ENCODE results near the gene CAPN14. TPM values are rescaled to one million over a fixed set of nuclear protein-coding genes. Genes with fewer than 3 reads are reported as not detected.

CAPN14 gene
- total RNA-seq, 4 donors from 2014 or later = 124 to 316 (median 198) TPM

GRCh38 chr2:31238906-31239592 lies 21.7 kb upstream of the CAPN14 start:
- 58 to 96% methylated on average over 4 of the region's 13 CpGs for WGBS, 2 donors
- intact Hi-C loops (cut with DNase I) = no loop called here
- Histone ChIP-seq H3K27me3 (no peaks in the 10 kb centered on the region), H3K4me3 (no peak overlapping the region), H3K27ac (peak overlapping the region; percentile 34 to 77 (median 72)), H3K4me1 (peaks cover 17 to 73% (median 44%) of the 10 kb centered on the region in 3 donors), H3K36me3 (peaks cover 0 to 12% (median 0%) of the 10 kb centered on the region in 3 donors), H3K9me3 (no peaks in the 10 kb centered on the region)
- DNase-seq = no peak
- TF ChIP-seq POLR2A (IDR thresholded peaks at IDR 0.05) (no peak), CTCF (IDR thresholded peaks at IDR 0.05) (no peak)

- Histone ChIP-seq H3K9me3 (no peaks in the 10 kb centered on the region), H3K4me3 (no peak overlapping the region), H3K36me3 (peaks cover 0 to 8% (median 0%) of the 10 kb centered on the region in 3 donors), H3K4me1 (peaks cover 17 to 81% (median 47%) of the 10 kb centered on the region in 3 donors), H3K27ac (peak overlapping the region in 2 of 4 donors; percentile 12 to 77), H3K27me3 (no peaks in the 10 kb centered on the region)
- no peak for TF ChIP-seq CTCF (IDR thresholded peaks at IDR 0.05)
- TF ChIP-seq POLR2A (IDR thresholded peaks at IDR 0.05) = no peak
- 86 to 89% methylated on average over 10 of the region's 10 CpGs for WGBS, 2 donors
- no peak for DNase-seq
- intact Hi-C loops (cut with DNase I) = no loop called here
Observed at GRCh38 chr2:31238126-31238905, 21.0 kb upstream of the CAPN14 start.

- intact Hi-C loops (cut with DNase I) = no loop called here
- TF ChIP-seq POLR2A (IDR thresholded peaks at IDR 0.05) (no peak), CTCF (IDR thresholded peaks at IDR 0.05) (no peak)
- peaks cover 17 to 89% (median 55%) of the 10 kb centered on the region in 3 donors for H3K4me1 ChIP-seq
- no peak overlapping the region for H3K4me3 ChIP-seq
- peaks cover 0 to 8% (median 0%) of the 10 kb centered on the region in 3 donors for H3K36me3 ChIP-seq
- H3K9me3 ChIP-seq = no peaks in the 10 kb centered on the region
- no peak for DNase-seq
- H3K27ac ChIP-seq = peak overlapping the region in 1 of 4 donors; percentile 8
- 94% methylated on average over 9 of the region's 9 CpGs for WGBS, 2 donors
- no peaks in the 10 kb centered on the region for H3K27me3 ChIP-seq
Observed at GRCh38 chr2:31237348-31238017, 20.2 kb upstream of the CAPN14 start.

- H3K27ac ChIP-seq = peak overlapping the region in 2 of 4 donors; percentile 40 to 50
- intact Hi-C loops (cut with DNase I) = no loop called here
- peaks cover 17 to 87% (median 53%) of the 10 kb centered on the region in 3 donors for H3K4me1 ChIP-seq
Observed at GRCh38 chr2:31236433-31237205, 19.3 kb upstream of the CAPN14 start.

More at GRCh38 chr2:31236433-31237205, 19.3 kb upstream of the CAPN14 start:
- Histone ChIP-seq H3K4me3 (no peak overlapping the region), H3K27me3 (no peaks in the 10 kb centered on the region), H3K9me3 (no peaks in the 10 kb centered on the region), H3K36me3 (peaks cover 0 to 8% (median 0%) of the 10 kb centered on the region in 3 donors)
- DNase-seq = no peak
- TF ChIP-seq CTCF (IDR thresholded peaks at IDR 0.05) (no peak), POLR2A (IDR thresholded peaks at IDR 0.05) (no peak)
- WGBS, 2 donors = 57 to 65% methylated on average over 6 to 7 of the region's 7 CpGs
